K562 (cell line): ENCODE data around the gene SIRT4. TPM values are rescaled to one million over a fixed set of nuclear protein-coding genes. Genes with fewer than 3 reads are reported as not detected.

Experiments
- AFF4 ChIP-seq: sonication (generic); formaldehyde crosslinking; IDR thresholded peaks from 2 replicates; pipeline ENCODE4 v1.8.0; 2023; ENCODE audit warnings: mild to moderate bottlenecking, missing genetic modification reagents
- BRF2 ChIP-seq: IDR thresholded peaks from 3 replicates; pipeline ENCODE4 v1.6.1; 2011; ENCODE audit warnings: borderline replicate concordance, mild to moderate bottlenecking; ENCODE audit not compliant: insufficient read length, insufficient read depth
- DDX20 ChIP-seq: fragments of 450-650 bp; IDR thresholded peaks from 2 replicates; pipeline ENCODE4 v1.6.1; 2016; ENCODE audit warnings: missing genetic modification characterization, low read depth, mild to moderate bottlenecking, missing compliant biosample characterization, moderate library complexity
- DPF2 ChIP-seq: fragments of 450-650 bp; IDR thresholded peaks from 2 replicates; pipeline ENCODE4 v1.6.1; 2016
- GABPB2 ChIP-seq: fragments of 250-450 bp; sonication (Bioruptor Pico); conservative IDR thresholded peaks from 2 replicates; pipeline ENCODE4 v1.5.1; 2021; ENCODE audit warnings: mild to moderate bottlenecking
- HNRNPUL1 ChIP-seq: fragments of 200-400 bp; formaldehyde crosslinking; IDR thresholded peaks from 2 replicates; pipeline ENCODE4 v1.6.1; 2017; ENCODE audit warnings: low read length
- ILK ChIP-seq: fragments of 450-650 bp; IDR thresholded peaks from 2 replicates; pipeline ENCODE4 v1.6.1; 2016; ENCODE audit warnings: missing genetic modification characterization, low read depth, mild to moderate bottlenecking, missing compliant biosample characterization, moderate library complexity, borderline replicate concordance
- KDM2B ChIP-seq: fragments of 250-450 bp; sonication (Bioruptor Pico); IDR thresholded peaks from 2 replicates; pipeline ENCODE4 v1.8.0; 2021; ENCODE audit warnings: mild to moderate bottlenecking, moderate library complexity
- MAFK ChIP-seq: IDR thresholded peaks from 2 replicates; pipeline ENCODE4 v1.6.1; 2011; ENCODE audit warnings: low read length, improper control_type of control experiment
- MEIS2 ChIP-seq: fragments of 450-650 bp; IDR thresholded peaks from 2 replicates; pipeline ENCODE4 v1.6.1; 2014; ENCODE audit warnings: mild to moderate bottlenecking; ENCODE audit not compliant: partially characterized antibody
- MYNN ChIP-seq, 2 experiments: sonication (generic); formaldehyde crosslinking in 1 of 2; IDR thresholded peaks; 2 replicates each; pipeline versions ENCODE4 v1.5.0 to v1.6.1; 2016 to 2020; ENCODE audit warnings: antibody characterized with exemption in 1 of 2, missing genetic modification reagents in 1 of 2
- PRPF4 ChIP-seq: fragments of 200-400 bp; formaldehyde crosslinking; IDR thresholded peaks from one replicate; pipeline ENCODE4 v1.6.1; 2017; ENCODE audit warnings: low read length, low read depth, mild to moderate bottlenecking; ENCODE audit not compliant: insufficient read depth, poor library complexity, severe bottlenecking
- SFPQ ChIP-seq: fragments of 200-400 bp; formaldehyde crosslinking; IDR thresholded peaks from 2 replicates; pipeline ENCODE4 v1.6.1; 2017; ENCODE audit warnings: mild to moderate bottlenecking, low read depth, low read length, moderate library complexity
- SIN3A ChIP-seq, 2 experiments: fragments of 150-350 bp in 1 of 2; IDR thresholded peaks; 2 replicates each; pipeline ENCODE4 v1.6.1; 2011 to 2016; ENCODE audit warnings: borderline replicate concordance in 2 of 2, low read depth in 2 of 2, low read length in 2 of 2, mild to moderate bottlenecking in 2 of 2, moderate library complexity in 2 of 2; ENCODE audit not compliant: control insufficient read depth in 1 of 2
- SRSF7 ChIP-seq: fragments of 200-400 bp; formaldehyde crosslinking; optimal IDR thresholded peaks from 2 replicates; pipeline ENCODE3; 2017; ENCODE audit warnings: mild to moderate bottlenecking, low read depth, low read length
- TCFL5 ChIP-seq: fragments of 250-450 bp; sonication (Bioruptor Pico); conservative IDR thresholded peaks from 2 replicates; pipeline ENCODE4 v1.6.1; 2021; ENCODE audit warnings: mild to moderate bottlenecking, moderate library complexity, matching md5 sums
- ZNF165 ChIP-seq: fragments of 250-450 bp; sonication (Bioruptor Pico); IDR thresholded peaks from 2 replicates; pipeline ENCODE4 v1.4.0; 2020; ENCODE audit warnings: borderline replicate concordance
- ZNF717 ChIP-seq: fragments of 250-450 bp; sonication (Bioruptor Pico); IDR thresholded peaks from 2 replicates; pipeline ENCODE4 v1.5.0; 2021
- polyA plus RNA-seq, 8 experiments: library from polyadenylated mRNA; depleted of rRNA in 4 of 8; stranded (reverse) in 5 of 8; unstranded in 3 of 8; fragments of >200 nt; fragmentation: Nextera tagmentation in 2 of 8; fragmentation: Illumina TruSeq in 1 of 8; extraction: Ambion mirVana in 2 of 8; extraction: Trizol in 1 of 8; gene quantifications; 2 replicates each; pipeline versions ENCODE4 v1.2.1 to v1.2.3, GENCODE V29; 2011 to 2014; ENCODE audit warnings: inconsistent platforms in 1 of 8, missing spikeins in 1 of 8
- total RNA-seq, 7 experiments: library from RNA; depleted of rRNA in 6 of 7; stranded (reverse); fragments of >200 nt in 6 of 7; fragmentation: Illumina TruSeq in 2 of 7; extraction: Trizol in 2 of 7; gene quantifications; 2 replicates each; pipeline versions ENCODE4 v1.2.1 to v1.2.3, GENCODE V29; 2011 to 2021; ENCODE audit warnings: low replicate concordance in 1 of 7

SIRT4 gene
- total and polyA plus RNA-seq, 9 of the 15 experiments (the other 6 are each of a cell fraction or from before 2014, with no cell fraction given): 0.86 to 5.2 (median 2.4) TPM

- no peak for TF ChIP-seq HNRNPUL1
- TF ChIP-seq SFPQ: no peak
- no peak for TF ChIP-seq ILK (tag)
- TF ChIP-seq SIN3A (IDR thresholded peaks at IDR 0.05; ENCODE audit: borderline replicate concordance in 2 of 2, control insufficient read depth in 1 of 2, low read depth in 2 of 2, low read length in 2 of 2): peak; percentile 66 to 94; a peak in 1 of 4 replicates
- TF ChIP-seq GABPB2 (CRISPR knock-in tag): no peak
- TF ChIP-seq MAFK: no peak
- no peak for TF ChIP-seq MYNN (IDR thresholded peaks at IDR 0.05)
- TF ChIP-seq MYNN (CRISPR knock-in tag; IDR thresholded peaks at IDR 0.05): no peak
- TF ChIP-seq ZNF165: no peak
- no peak for TF ChIP-seq TCFL5 (CRISPR knock-in tag)
- TF ChIP-seq DPF2: peak; percentile 76
- TF ChIP-seq PRPF4: no peak
- 0 out of 2 replicates have a peak, but pooled peaks have one; percentile 31 for TF ChIP-seq KDM2B
- TF ChIP-seq MEIS2: peak; percentile 87
- peak; percentile 2; the same call in 1 of the 2 replicates for TF ChIP-seq DDX20 (tag)
- TF ChIP-seq BRF2: no peak
- TF ChIP-seq SRSF7: no peak
- TF ChIP-seq ZNF717 (CRISPR knock-in tag): no peak
- no peak for TF ChIP-seq AFF4 (CRISPR knock-in tag)
Observed at GRCh38 chr12:120301962-120302815, at the start of gene SIRT4 (continued).
